ENCODE measurements around the gene BCAS3.

DNA sequence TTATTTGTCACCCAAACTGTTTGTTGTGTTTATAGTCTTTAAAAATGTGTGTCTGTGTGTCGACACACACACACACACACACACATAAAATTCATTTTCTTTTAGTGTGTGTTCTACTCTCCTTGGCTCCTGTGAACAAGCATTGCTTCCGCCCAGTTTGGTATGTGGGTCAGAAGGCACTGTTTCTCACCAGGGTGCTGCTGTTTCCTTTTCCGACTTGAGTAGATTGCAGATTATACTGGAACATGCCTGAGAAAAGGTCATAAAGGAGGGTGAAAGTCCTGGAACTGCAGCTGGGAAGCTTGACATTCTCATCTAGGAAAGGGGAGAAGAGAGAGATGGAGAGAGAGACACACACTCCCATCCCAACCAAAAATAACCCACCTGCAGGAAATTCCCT is 330.3 kb downstream of the BCAS3 start:
- TF ChIP-seq, protein P1, sequence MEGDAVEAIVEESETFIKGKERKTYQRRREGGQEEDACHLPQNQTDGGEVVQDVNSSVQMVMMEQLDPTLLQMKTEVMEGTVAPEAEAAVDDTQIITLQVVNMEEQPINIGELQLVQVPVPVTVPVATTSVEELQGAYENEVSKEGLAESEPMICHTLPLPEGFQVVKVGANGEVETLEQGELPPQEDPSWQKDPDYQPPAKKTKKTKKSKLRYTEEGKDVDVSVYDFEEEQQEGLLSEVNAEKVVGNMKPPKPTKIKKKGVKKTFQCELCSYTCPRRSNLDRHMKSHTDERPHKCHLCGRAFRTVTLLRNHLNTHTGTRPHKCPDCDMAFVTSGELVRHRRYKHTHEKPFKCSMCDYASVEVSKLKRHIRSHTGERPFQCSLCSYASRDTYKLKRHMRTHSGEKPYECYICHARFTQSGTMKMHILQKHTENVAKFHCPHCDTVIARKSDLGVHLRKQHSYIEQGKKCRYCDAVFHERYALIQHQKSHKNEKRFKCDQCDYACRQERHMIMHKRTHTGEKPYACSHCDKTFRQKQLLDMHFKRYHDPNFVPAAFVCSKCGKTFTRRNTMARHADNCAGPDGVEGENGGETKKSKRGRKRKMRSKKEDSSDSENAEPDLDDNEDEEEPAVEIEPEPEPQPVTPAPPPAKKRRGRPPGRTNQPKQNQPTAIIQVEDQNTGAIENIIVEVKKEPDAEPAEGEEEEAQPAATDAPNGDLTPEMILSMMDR (IDR thresholded peaks at IDR 0.05) = no peak
- TF ChIP-seq POLR2A (IDR thresholded peaks at IDR 0.05) = no peak

Measured in lower leg skin (tissue), 3 donors.